DND-41 (cell line): ENCODE data around the gene GNAO1.

ENCODE experiments used
- ATAC-seq: fragments of 200-7000 bp; cut with Tn5 transposase; 3 replicates; pipeline ENCODE4 v1.9.1; 2021; ENCODE audit warnings: low read depth; ENCODE audit not compliant: insufficient read depth
- DNase-seq: peaks from one replicate; pipeline ENCODE4 v3.0.0-alpha.2; 2020
- H2AFZ ChIP-seq: 2 replicates; pipeline ENCODE4 v1.6.0; 2012; ENCODE audit warnings: low read depth, low read length
- H3K27ac ChIP-seq: 2 replicates; pipeline ENCODE4 v1.5.1; 2012; ENCODE audit warnings: low read length, inconsistent platforms
- H3K27me3 ChIP-seq: fragments of 200-600 bp; sonication (generic); 2 replicates; pipeline ENCODE4 v1.6.0; 2012; ENCODE audit warnings: low read length, mild to moderate bottlenecking, inconsistent platforms; ENCODE audit not compliant: insufficient read depth, poor library complexity
- H3K36me3 ChIP-seq: 2 replicates; pipeline ENCODE4 v1.5.1; 2012; ENCODE audit warnings: low read length, inconsistent platforms; ENCODE audit not compliant: insufficient read depth
- H3K4me1 ChIP-seq: 2 replicates; pipeline ENCODE4 v1.5.1; 2012; ENCODE audit warnings: mild to moderate bottlenecking, low read length; ENCODE audit not compliant: insufficient read depth
- H3K4me2 ChIP-seq: 2 replicates; pipeline ENCODE4 v1.6.0; 2012; ENCODE audit warnings: mild to moderate bottlenecking, moderate library complexity, low read length, inconsistent platforms; ENCODE audit not compliant: insufficient read depth
- H3K4me3 ChIP-seq, 2 experiments: fragments of 200-600 bp in 1 of 2; shearing (Covaris generic) in 1 of 2; 2 replicates each; pipeline ENCODE4 v1.5.1; 2012 to 2016; ENCODE audit warnings: inconsistent platforms in 2 of 2, low read length in 2 of 2, mild to moderate bottlenecking in 2 of 2, low read depth in 1 of 2, moderate library complexity in 1 of 2
- H3K79me2 ChIP-seq: 2 replicates; pipeline ENCODE4 v1.6.0; 2012; ENCODE audit warnings: low read length, inconsistent platforms; ENCODE audit not compliant: insufficient read depth
- H3K9ac ChIP-seq: 2 replicates; pipeline ENCODE4 v1.6.0; 2012; ENCODE audit warnings: low read depth, mild to moderate bottlenecking, inconsistent platforms, low read length, moderate library complexity
- H3K9me3 ChIP-seq: 2 replicates; pipeline ENCODE4 v1.5.1; 2012; ENCODE audit warnings: low read length, moderate library complexity, mild to moderate bottlenecking, inconsistent platforms; ENCODE audit not compliant: insufficient read depth, severe bottlenecking
- H4K20me1 ChIP-seq: 2 replicates; pipeline ENCODE4 v1.6.0; 2012; ENCODE audit warnings: low read length; ENCODE audit not compliant: insufficient read depth
- CTCF ChIP-seq: IDR thresholded peaks from 2 replicates; pipeline ENCODE4 v1.5.1; 2012; ENCODE audit warnings: borderline replicate concordance, low read length, moderate library complexity, mild to moderate bottlenecking; ENCODE audit not compliant: poor library complexity, severe bottlenecking; ENCODE audit errors: extremely low read depth
- EZH2 ChIP-seq: IDR thresholded peaks from 3 replicates; pipeline ENCODE4 v1.6.1; 2012; ENCODE audit warnings: borderline replicate concordance, low read depth, mild to moderate bottlenecking, moderate library complexity, low read length, inconsistent platforms; ENCODE audit not compliant: severe bottlenecking

GNAO1 gene

GRCh38 chr16:56303066-56303715 is 111.9 kb downstream of the GNAO1 start:
- Histone ChIP-seq H2AFZ (no peak overlapping the region), H3K36me3 (peaks cover 9% of the 10 kb centered on the region; the same call in 1 of the 2 replicates), H3K4me1 (peaks cover 5% of the 10 kb centered on the region; the same call in 1 of the 2 replicates), H3K9me3 (no peaks in the 10 kb centered on the region), H3K9ac (no peak overlapping the region), H3K27me3 (no peaks in the 10 kb centered on the region), H4K20me1 (peaks cover 6% of the 10 kb centered on the region), H3K4me3 (no peak overlapping the region), H3K4me2 (no peak overlapping the region), H3K27ac (no peak overlapping the region), H3K79me2 (no peaks in the 10 kb centered on the region)
- TF ChIP-seq CTCF, result no peak
- TF ChIP-seq EZH2, result no peak
- DNase-seq, result no peak
- no peak for ATAC-seq

DNA sequence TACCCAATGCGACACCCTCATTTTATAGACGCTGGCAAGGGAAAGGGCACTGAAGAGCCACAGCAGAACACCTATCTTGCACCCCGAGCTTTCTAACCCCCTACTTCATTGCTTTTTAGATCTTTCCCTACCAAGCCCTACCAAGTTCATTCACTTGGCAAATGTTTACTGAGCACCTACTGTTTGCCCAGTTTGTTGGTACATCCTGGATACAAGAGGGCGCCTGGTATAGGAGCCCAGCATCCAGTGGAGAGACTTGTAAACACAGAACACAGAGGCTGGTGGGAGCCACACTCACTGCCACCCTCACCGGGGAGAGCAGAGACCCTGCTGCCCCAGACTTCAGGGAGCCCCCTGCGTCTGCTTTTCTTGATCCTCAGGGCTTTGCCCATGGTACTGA is 112.6 kb downstream of the GNAO1 start:
- no peaks in the 10 kb centered on the region for H3K9me3 ChIP-seq

DNA sequence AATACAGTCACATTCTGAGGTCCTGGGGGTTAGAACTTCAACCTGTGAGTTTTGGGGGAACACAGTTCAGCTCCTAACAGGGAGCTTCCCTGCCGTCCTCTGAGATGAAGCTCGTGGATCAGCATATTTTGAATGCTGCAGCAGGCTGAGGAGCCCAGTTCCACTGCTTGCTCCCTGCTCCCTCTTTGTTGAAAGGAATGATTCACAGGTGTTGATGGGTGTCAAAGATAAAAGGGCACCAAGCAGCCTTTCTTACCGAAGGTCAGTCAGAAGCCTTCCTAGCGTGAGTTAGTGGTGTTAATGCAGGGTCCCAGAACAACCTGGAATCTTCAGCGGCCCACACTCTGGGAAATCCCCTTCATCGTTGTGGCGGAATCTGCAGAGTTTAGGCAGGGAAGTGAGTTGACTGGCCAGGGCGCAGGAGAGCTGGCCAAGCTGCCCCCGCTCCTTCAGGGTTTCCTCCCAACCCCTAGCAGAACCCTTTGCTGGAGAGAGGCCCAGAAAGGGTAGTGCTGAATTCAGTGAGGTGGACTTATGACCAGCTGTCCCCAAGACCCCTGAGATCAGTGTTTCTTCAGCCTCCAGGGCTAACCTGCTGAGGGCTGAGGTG is 114.8 kb downstream of the GNAO1 start:
- ATAC-seq, result no peak
- no peak overlapping the region for H3K4me2 ChIP-seq
- H3K27me3 ChIP-seq, result no peaks in the 10 kb centered on the region
- no peak for DNase-seq
- no peak overlapping the region for H3K27ac ChIP-seq
- TF ChIP-seq CTCF, result no peak
- TF ChIP-seq EZH2, result no peak
- no peak overlapping the region for H3K4me3 ChIP-seq
- H2AFZ ChIP-seq, result no peak overlapping the region
- peaks cover 9% of the 10 kb centered on the region; the same call in 1 of the 2 replicates for H3K36me3 ChIP-seq
- peaks cover 3% of the 10 kb centered on the region for H4K20me1 ChIP-seq
- no peaks in the 10 kb centered on the region for H3K79me2 ChIP-seq
- peaks cover 2% of the 10 kb centered on the region; the same call in 1 of the 2 replicates for H3K4me1 ChIP-seq
- H3K9ac ChIP-seq, result no peak overlapping the region
- H3K9me3 ChIP-seq, result no peaks in the 10 kb centered on the region

More for the DNA sequence above, 112.6 kb downstream of the GNAO1 start:
- TF ChIP-seq EZH2 (no peak), CTCF (no peak)
- Histone ChIP-seq H3K9ac (no peak overlapping the region), H3K27me3 (no peaks in the 10 kb centered on the region), H3K36me3 (peaks cover 9% of the 10 kb centered on the region; the same call in 1 of the 2 replicates), H3K27ac (no peak overlapping the region), H3K4me1 (peaks cover 5% of the 10 kb centered on the region; the same call in 1 of the 2 replicates), H3K4me2 (no peak overlapping the region), H4K20me1 (peaks cover 6% of the 10 kb centered on the region), H3K4me3 (no peak overlapping the region), H2AFZ (no peak overlapping the region), H3K79me2 (no peaks in the 10 kb centered on the region)
- no peak for ATAC-seq
- no peak for DNase-seq
